ENCODE results near the gene SDR39U1.

SDR39U1 gene

DNA sequence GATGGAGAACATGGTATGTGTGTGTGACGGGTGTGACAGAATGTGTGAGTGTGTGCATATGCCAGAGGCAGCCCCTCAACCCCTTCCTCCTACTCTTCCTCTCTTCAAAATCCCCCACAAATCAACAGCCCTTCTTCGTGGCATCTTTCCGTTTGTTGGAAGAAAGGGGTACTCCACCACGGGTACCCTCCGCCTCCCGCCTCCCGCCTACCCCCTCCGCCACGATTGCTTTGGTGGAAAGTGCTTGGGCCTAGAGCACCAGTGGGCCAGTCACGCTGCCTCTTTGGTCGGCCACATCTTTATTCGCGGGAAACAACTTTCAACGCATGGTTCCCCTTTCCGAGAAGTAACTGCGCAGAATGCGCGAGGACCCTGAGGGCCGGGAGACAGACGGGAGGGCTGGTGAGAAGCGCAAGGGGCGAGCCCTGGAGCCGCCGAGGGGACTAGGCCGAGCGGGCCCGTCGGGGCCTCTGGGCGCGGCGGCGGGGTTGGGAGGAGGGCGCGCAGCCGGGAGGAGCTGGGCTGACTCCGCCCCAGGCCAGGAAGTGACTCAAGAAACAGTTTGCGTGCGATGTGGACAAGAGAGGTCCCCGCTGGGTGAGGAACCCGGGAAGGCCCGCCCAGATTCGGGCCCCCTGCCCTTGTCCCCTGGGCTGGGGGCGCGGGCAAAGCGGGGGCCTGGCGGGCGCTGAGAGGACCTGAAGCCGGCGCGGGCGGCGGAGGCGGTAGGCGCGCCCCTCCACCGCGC lies 13.0 kb downstream of the SDR39U1 start, which contains the start of the genes CBLN3 and KHNYN:
Gene CBLN3, minus strand, starts transcription at position 274 of the 748 bp plus-strand sequence. CDS start 614 bp downstream, outside the sequence.
Gene KHNYN, plus strand, starts transcription at position 560 of the 748 bp plus-strand sequence. CDS start 777 bp downstream, outside the sequence.
- peak; percentile 87 for DNase-seq (ENCODE audit: low spot score)

DNA sequence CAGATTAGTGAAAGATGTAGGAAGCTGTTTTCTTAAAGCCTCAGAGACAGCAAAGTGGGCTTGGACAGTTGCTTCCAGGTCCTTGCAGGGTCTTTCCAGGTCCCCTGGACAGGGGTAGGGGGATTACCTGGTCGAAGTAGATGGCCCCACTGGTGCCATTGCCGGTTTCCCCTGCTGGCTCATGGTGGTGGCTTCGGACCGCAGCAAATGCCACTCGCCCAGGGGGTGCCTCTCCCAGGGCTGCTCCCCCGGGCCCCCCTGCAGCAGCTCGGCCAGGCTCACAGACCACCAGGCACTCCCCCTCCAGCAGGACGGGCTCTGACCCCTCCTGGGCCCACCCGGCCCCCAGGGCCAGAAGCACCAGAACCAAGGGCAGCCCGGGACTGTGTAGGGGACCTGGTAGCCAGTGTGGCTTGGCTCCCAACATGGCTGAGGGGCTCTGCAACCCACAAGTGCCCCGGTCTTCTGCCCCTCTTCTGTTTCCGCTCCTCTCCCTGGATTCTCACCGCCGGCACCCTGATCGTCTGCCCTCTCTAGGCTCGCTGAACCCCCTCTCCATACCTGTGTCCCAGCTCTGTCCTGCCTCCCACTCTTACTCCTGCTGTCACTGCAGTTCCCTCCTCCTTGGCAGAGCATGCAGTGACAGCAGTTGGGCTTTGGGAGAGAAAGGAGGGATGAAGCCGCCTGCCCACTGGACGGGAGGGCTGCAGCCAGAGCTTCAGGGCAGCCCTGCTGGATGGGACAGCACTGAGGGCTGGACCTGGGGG lies 13.8 kb downstream of the SDR39U1 start:
- DNase-seq (ENCODE audit: low spot score) = peak; percentile 42

DNA sequence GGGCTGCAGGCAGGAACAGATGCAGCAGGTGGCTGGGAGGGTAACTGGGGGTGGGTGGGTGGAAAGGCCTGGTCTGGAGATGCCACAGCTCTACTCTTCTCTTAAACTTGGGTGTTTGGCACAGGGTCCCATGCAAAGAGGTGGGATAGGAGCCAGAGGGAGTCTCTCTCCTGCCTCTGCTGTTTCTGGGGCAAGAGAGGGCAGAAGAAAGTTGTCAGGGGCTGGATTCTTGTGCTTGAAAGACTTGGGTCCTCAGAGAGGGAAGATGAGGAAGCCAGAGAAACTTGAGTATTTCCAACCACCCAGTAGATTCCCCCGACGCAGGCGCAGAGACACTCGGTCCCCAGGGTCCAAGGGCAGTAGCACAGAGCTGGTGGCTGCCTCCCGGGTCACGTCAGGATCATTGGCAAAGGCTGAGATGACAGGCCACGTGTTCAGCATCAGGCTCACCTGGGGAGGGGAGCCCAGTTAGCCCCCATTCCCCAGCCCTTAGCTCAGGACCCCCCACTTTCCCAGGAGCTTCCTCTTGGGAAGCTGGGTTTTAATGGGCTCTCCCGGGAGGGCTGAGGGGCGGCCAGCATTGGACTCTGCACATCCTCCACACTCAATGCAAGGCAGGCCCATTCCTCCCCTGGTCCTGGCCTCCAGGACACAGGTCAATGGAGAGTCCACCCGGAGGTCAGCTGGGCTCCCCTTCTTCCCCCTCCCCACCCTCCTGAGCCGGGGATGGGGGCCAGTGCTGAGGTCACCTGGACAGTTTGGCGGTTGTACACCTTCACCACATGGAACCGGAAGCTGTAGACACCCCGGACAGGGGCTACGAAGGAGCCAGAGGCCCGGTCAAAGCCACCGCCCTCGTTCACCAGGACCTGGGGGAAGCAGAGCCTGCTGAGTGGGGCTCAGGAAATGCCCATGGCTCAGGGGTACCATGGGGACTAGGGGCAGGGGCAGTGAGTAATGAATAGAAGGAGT lies 14.8 kb downstream of the SDR39U1 start:
- peak; percentile 42 for DNase-seq (ENCODE audit: low spot score)

DNA sequence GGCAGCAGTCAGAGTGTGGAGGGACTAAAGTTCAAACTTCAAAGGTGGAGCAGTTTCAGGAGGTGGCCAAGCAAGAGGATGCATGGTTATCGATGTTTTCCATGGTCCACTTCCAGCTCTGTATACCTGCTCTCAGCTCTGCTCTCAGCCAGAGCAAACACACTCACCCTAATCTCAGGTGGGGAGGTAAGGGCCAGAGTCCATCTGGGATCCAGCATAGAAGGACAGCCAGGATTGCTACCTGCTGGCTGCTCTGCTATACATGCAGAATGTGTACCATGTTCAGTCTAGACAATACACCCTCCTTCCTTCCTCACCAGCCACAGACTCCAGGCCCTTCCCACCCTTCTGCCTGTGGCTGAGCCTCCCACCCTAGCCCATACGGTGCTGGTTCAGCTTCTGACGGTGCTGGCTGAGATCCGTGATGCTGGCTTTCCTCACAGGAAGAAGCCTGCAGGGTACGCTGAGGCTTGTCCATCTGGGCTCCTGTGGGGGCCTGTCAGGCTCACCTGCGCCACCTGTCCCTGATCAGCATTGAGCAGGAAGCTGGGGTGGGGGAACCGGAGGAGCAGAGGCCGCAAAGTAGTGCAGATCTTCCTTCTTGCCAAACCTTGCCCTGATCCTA lies 15.6 kb downstream of the SDR39U1 start:
- DNase-seq (ENCODE audit: low spot score) = peak; percentile 41

DNA sequence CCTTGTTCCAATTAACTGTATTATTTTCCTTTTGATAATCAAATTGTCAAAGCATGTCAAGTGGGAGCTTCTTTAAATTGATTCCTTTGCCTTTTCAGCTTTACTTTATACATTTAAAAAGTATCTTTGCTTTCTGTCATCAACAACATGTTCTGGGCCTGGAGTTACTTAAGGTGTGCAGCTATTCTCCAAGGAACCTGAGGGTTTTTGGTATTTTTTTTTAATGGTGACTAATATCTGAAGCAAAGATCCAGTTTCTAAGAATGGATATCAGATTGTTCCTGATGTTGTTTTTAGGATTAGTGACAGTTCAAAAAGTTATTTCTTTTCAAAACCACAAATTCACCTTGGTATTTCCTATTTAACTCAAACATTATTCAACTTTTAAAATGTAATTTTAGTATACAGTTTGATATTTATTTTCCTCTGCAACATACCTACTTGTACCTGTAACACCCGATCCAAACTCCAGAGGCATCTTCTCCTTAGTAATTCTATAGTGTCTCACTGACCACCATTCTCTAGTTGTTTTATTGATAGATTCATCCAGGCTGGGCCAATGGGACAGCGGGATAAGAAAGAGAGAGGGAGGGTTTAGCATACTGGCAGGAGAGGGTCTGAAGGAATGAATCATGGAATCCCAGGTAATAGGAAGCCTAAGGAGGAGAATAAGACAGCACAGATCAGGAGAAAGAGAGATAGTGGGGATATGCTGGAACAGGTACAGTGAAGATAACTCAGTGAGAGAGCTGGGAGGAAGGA lies 16.2 kb downstream of the SDR39U1 start:
- peak; percentile 3 for DNase-seq (ENCODE audit: low spot score)

DNA sequence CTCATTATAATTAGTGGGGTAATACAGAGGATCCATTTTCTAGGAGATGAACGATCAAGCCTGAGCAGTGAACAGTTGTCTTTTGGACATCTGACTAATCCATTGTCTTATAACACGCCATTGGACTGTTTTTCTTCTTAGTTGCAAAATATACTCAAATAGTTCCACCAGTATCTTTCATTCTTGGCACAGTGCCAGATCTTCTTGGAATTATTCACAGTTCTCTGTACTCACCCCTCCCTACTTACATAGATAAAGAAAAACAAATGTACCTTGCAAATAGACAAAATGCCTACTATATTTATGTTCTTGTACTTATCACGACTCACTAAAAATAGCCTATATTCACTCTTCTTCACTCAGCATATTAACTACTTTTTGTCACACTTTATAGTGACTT lies 16.9 kb downstream of the SDR39U1 start:
- no peak for DNase-seq (ENCODE audit: low spot score)

DNA sequence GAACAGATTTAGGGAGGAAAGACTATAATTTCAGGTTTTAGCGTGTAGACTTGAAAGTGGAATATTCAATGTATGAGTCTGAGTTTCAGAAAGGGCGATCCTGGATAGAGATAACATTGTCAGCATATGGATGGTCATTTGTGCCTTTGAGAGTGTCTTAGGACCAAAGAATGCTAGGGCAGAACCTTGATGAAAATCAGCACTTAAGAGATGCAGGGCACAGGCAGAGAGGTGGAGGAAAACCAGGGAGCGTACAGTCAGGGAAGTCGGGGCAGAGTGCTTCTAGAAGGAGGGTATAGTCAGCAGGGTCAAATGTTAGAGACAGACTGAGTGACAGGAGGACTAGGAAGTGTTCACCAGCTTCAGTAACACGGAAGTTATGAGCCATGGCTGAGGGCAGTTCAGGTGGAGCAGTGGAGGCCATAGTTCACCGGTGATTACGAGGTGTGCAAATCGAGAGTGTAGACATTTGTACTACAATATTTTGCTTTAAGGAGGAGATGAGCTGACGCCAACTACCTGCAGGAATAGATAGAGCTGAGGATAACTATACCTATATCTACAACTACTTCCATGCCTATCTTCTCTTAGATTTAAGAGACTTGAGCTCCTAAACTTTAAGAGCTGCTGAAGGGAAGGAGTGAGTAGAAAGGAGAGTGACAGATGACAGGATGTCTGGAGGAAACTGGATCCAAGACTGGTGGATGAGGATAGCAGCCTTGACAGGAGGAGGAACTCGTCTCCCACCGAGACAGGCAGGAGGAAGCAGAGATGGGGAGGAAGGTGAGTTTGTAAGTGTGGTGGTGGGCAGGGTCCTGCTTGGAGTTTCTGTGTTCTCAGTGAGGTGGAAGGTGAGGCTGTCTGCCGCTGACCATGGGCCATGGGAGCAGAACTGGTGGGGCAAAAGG lies 19.6 kb downstream of the SDR39U1 start:
- DNase-seq (ENCODE audit: low spot score) = no peak

DNA sequence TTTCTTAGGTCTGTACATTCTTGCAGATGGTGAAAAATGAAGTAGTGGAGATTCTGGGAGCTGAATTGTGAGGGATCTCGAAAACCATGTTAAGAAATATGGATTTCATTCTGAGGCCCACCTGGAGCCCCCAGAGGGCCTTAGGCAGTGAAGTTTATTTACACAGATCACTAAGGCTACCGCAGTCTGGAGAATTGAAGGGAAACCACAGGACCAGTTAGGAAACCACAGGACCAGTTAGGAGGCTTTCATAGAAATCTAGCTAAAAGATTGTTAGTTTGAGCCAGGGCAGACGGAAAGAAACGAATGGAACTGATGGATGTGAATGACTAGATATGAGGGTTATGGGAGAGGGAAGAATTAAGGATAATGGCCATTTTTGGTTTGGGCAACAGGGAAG lies 20.3 kb downstream of the SDR39U1 start:
- DNase-seq (ENCODE audit: low spot score) = no peak

DNA sequence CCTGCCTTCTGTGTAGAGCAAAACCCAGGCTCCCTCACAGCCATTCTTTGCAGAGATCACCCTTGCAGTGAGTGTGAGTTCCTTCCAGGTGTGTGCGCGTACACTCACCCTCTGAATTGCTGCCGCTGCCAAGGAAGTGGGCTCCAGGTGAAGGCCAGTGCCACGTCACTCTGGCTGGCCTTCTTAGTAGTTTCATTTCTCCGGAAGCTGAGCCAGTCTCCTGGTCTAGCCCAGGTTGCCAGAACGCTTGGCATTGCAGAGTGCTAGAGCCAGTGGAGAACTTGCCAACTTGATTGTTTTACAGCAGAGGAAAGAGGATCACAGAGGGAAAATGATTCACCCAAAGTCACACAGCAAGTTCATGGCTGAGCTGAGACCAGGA lies 24.1 kb downstream of the SDR39U1 start:
- DNase-seq (ENCODE audit: low spot score) = no peak

DNA sequence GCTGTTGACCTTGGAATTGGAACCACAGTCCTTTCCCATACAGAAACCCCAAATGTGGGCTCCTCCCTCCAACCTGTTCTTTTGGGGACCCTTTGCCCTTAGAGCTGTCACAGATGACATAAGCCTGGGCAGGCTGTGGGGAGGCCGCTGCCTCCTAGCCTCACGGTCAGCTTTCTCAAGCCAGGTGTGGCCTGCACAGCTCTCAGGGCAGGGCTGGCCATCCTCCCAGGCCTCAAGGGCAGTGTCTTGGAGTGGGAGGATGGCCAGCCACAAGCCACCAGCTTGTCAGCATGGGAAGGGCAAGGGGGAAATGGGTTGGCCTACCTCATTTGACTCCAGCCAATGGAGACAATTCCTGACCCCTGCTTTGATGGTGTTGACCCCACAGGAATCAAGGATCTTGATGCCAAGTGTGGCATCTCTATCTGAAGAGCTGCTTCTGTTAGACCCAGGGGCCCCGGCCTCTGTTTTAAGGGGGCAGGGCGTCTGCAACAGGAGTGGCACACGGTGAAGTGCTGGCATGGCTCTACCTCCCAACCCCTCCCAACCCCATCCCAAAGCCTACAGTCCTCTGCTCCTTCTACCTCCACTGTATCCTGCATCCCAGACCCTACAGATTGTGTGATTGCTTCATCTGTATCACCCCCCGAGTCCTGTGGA lies 24.6 kb downstream of the SDR39U1 start:
- DNase-seq (ENCODE audit: low spot score) = no peak

DNA sequence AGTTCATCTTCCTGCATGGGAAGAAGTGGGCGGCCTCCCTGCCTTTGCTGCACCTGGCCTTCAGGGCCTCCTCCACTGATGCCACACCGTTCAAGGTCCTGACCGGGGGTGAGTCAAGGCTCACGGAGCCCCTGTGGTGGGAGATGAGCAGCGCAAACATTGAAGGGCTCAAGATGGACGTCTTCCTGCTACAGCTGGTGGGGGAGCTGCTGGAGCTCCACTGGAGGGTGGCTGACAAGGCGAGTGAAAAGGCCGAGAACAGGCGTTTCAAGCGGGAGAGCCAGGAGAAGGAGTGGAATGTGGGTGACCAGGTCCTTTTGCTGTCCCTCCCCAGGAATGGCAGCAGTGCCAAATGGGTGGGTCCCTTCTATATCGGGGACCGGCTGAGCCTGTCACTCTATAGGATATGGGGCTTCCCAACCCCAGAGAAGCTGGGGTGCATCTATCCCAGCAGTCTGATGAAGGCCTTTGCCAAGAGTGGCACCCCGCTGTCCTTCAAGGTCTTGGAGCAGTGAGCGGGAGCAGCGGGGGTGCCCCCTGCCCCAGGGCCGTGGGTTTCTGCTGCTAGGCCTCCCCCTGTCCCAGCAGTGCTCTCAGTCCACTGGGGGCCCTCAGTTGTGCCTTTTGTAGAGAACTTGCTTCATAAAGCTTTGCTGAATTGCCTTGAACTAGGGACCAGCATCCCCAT lies 25.5 kb downstream of the SDR39U1 start:
- no peak for DNase-seq (ENCODE audit: low spot score)

DNA sequence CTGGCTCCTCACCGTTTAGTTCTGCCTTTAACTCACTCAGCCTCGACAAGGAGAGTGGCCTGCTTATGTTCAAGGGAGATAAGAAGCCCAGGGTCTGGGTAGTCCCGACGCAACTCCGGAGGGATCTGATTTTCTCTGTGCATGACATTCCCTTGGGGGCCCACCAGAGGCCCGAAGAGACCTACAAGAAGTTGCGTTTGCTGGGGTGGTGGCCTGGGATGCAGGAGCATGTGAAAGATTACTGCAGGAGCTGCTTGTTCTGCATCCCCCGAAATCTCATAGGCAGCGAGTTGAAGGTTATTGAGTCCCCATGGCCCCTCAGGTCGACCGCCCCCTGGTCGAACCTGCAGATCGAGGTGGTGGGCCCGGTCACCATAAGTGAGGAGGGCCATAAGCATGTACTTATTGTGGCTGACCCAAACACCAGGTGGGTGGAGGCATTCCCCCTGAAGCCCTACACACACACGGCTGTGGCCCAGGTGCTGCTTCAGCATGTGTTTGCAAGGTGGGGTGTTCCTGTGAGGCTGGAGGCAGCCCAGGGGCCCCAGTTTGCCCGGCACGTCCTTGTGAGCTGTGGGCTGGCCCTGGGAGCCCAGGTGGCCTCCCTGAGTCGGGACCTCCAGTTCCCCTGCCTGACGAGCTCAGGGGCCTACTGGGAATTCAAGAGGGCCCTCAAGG lies 26.2 kb downstream of the SDR39U1 start:
- no peak for DNase-seq (ENCODE audit: low spot score)

DNA sequence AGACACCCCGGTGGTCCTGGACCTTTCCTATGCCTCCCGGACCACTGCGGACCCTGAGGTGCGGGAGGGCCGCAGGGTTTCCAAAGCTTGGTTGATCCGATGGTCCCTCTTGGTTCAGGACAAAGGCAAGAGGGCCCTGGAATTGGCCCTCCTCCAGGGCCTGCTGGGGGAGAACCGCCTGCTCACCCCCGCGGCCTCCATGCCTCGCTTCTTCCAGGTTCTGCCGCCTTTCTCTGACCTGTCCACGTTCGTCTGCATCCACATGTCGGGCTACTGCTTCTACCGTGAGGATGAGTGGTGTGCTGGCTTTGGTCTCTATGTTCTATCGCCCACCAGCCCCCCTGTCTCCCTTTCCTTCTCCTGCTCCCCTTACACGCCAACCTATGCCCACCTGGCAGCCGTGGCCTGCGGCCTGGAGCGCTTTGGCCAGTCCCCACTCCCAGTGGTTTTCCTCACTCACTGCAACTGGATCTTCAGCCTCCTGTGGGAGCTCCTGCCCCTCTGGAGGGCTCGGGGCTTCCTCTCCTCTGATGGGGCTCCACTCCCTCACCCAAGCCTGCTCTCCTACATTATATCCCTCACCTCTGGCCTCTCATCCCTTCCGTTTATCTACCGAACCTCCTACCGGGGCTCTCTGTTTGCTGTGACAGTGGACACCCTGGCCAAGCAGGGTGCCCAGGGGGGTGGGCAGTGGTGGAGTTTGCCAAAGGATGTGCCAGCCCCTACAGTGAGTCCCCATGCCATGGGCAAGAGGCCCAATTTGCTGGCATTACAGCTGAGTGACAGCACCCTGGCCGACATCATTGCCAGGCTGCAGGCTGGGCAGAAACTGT lies 26.9 kb downstream of the SDR39U1 start:
- DNase-seq (ENCODE audit: low spot score) = no peak

DNA sequence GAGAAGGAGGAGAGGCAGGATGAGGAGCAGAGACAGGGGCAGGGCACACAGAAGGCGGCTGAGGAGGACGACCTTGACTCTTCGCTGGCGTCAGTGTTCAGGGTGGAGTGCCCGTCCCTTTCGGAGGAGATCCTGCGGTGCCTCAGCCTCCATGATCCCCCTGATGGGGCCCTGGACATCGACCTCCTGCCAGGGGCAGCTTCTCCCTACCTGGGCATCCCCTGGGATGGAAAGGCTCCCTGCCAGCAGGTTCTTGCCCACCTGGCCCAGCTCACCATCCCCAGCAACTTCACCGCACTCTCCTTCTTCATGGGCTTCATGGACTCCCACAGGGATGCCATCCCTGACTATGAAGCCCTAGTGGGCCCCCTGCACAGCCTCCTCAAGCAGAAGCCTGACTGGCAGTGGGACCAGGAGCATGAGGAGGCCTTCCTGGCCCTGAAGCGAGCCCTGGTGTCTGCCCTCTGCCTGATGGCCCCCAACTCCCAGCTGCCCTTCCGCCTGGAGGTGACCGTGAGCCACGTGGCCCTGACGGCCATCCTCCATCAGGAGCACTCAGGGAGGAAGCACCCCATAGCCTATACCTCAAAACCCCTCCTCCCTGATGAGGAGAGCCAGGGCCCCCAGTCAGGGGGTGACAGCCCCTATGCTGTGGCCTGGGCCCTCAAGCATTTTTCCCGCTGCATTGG lies 27.7 kb downstream of the SDR39U1 start:
- DNase-seq (ENCODE audit: low spot score) = no peak

DNA sequence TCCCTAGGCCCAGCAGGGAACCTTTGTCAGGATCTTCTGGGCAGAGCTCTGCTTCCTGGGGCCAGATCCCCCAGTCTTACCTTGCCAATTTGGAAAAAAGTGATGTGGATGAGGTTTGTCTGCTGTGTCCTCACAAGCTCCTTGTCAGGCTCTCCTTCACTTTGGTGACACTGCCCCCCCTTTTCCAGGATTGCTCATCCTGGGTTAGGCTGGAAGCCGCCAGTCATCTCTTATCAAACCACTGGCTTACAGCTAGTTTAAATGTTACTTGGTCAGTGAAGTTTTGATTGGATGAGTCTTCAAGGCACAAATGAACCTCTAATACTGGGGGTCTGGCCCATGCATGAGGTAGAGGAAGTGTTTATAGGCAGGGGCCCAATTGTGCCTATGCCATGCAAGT lies 28.5 kb downstream of the SDR39U1 start:
- no peak for DNase-seq (ENCODE audit: low spot score)
